GM19035 (cell line): ENCODE results near the gene TOP3B.

Experiments used
- ATAC-seq: cut with Tn5 transposase; IDR thresholded peaks from one replicate; pipeline ENCODE4 v1.9.1; 2021; ENCODE audit not compliant: unreplicated experiment

Gene TOP3B

DNA sequence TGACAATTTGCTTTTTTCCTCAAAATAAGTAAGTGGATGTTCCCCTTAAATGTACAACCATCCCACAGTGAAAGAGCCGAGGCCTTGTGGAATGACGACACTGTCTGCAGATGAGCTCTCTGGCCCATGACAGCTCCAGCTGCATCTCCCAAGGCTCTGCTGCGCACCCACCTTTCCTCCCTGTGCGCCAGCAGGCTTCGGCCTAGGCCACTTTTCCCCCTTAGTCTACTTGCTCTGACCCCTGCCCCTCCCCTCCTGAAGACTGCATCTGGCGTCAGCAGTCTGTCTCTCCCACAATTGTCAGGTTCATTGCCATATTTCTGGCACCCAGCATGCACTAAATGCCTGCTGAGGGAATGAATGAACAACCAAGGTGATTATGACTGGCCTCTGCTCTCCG, 2.0 kb downstream of the TOP3B start:
- no peak for ATAC-seq

DNA sequence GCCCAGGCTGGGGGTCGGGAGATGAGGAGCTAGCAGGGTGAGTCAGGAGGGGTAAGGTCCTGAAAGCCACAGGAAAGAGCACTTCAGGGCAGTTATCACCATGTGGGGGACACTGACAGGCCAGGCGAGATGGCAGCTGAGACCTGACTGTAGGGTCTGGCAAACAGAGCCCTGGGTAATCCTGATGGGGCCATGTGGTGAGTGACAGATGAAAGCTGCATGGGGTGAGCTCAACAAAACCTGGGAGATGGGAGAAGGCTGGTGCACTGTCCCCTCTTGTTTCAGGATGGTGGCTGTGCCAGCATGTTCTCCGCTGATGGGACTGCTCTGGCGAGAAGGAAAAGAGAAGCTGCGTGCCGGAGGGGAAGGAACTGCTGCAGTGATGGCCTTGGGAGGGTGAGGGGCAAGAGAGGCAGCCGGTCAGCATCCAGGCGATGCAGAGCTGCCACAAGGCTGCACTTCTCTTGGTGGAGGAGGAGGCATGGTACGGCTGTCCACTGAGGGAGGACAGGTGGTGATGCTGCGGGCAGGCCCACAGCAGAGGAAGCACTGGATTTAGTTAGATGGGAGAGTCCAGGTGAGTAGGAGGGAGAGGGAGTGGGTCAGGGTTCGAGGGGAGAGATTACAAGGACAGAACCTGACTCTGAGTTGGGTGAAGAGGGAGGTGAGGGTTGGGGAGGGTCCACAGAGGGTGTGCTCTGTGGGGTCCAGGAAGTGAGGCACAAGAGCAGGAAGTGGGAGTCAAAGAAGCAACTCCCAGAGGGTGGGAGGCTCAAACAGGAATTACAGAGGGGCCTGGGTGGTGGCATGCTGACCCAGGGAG, 3.8 kb downstream of the TOP3B start:
- no peak for ATAC-seq

DNA sequence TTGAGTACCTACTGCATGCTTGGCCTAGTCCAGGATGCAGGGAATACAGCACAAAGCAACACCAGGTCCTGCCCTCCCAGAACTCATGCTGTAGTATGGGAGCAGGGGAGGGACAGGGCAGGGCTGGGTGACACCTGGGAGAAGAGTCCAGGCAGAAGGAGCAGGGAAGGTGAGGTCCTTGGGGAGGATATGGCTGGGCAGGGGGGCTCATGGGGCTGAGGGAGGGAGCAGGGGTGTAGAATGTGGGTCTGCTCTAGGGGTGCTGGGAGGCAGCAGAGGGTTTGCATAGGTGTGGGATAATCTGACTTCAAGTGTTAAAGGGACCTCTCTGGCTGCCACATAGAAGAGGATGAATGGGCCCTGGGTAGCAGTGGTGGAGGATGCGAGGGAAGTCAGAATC, 4.8 kb downstream of the TOP3B start:
- no peak for ATAC-seq

DNA sequence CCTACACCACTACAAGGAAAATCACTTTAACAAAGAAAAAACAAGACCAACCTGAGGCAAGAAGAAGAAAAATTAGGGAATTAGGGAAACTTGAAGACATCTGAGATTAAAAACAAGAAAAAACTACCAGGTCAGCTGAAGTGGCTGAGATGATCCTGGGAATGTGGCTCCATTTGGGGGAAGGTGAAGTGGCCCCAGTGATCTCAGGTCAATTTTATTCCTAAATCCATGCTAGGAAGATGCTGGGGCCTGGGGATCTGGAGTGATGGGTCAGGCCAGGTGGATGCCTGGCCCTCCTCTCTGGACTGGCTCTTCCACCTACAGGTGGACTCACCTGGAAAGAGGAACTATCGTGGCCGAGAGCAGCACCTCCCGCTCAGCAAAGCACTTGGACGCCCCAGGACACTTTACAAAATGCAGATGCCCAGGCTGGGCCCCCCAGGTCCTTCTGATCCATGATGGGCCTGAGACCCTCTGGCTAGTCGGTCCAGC, 6.7 kb downstream of the TOP3B start:
- ATAC-seq = no peak

DNA sequence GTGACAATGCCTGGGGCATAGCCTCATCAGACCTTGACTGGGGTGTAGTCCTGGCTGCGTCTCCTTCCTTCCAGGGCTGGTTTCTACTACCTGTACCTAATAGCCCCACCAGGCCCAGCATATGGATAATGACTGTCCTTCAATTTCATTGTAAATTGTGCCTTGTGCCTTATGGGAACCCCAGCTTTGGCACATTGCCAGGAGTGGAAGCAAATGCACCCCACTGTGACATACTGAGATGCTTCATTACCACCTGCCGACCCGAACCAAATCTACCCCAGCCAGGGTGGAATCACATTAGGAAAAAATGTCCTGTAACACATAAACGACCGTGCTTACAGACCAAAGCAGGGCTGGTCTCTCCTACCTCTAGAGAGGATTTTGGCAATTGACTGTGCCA, 7.3 kb downstream of the TOP3B start:
- ATAC-seq = no peak

DNA sequence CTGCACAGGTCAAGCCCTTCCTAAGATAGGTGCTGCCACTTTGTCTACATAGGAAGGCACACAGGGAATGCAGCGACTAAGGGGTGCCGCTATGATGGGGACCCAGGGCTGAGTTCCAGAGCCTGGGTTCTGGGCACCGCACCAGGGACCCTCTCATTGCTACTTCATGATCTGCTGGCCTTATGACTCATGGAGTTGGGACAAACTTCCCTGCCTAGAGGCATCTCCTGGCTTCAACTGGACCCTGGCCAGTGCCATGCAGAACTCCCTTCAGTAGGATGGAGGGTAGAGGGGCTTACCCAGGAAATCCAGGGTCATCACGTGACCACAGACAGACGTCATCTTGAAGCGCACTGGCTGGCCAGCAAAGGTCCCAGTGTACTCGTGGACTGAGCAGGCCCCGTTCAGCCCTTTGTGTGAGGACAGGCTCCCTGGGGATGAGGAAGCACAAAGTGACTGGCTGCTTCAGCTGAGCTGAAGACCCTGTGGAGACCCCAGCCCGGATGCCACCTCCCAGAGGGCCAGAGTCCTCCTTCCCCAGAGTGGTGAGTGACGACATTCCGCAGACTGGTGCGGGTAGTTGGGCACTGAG, 8.4 kb downstream of the TOP3B start:
- no peak for ATAC-seq

DNA sequence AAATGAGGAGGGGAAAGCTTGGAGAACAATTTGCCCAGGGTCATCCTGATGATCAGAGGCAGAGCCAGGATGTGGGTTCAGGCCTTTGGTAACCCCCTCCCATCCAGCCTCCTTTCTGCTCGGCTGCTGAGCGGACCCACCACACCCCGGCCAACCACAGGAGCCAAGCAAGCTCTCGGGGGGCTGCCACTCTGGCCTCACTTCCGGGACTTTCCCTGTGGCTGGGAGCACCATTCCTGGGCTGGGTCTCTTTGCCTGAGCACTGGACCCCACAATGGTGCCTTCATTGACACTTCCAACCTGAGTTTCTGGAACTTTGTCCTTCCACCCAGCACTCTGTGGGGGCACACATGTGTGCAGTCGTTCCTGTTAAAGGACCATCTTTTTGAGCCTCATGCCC, 9.8 kb downstream of the TOP3B start:
- no peak for ATAC-seq

DNA sequence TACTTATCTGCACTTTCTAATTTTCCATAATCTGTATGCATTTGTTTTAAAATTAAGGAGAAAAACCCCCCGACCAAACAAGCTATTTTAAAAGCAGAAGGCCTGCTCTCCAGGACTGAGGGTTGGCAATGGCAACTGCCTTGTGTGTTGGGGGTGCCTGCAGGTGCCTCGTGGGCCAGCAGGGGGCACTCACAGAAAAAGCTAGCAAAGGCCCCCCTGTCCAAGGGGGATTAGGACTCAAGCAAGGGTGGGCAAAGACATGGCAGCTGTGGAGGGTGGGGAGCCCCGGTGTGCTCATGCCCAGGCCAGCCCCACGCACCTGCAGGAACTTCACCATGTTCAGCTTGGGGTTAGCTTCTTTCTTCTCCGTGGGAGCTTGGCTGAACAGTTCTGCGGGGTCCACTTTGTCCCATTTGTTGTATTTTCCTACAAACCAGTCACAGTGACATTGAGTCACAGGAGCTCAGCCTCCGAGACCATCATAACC, 10.3 kb downstream of the TOP3B start:
- ATAC-seq = no peak

DNA sequence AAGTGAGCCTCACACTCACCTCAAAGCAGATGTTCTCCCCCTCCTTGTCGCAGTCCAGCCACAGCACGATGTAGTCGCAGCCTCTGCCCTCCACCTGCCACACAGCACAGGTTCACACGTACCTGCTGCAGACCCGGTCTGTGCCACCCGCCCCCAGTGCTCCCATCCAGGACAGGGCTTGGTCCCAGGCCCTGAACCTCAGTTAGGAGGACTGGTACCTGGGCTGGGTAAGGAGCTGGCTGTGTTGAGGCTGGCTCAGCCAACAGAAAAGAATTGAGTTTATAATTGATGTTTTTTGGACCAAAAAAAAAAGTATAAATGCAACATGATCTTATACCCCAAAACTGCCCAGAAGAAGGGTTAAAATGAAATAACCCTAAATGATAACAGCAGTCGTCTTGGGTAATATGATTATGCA, 10.7 kb downstream of the TOP3B start:
- no peak for ATAC-seq

DNA sequence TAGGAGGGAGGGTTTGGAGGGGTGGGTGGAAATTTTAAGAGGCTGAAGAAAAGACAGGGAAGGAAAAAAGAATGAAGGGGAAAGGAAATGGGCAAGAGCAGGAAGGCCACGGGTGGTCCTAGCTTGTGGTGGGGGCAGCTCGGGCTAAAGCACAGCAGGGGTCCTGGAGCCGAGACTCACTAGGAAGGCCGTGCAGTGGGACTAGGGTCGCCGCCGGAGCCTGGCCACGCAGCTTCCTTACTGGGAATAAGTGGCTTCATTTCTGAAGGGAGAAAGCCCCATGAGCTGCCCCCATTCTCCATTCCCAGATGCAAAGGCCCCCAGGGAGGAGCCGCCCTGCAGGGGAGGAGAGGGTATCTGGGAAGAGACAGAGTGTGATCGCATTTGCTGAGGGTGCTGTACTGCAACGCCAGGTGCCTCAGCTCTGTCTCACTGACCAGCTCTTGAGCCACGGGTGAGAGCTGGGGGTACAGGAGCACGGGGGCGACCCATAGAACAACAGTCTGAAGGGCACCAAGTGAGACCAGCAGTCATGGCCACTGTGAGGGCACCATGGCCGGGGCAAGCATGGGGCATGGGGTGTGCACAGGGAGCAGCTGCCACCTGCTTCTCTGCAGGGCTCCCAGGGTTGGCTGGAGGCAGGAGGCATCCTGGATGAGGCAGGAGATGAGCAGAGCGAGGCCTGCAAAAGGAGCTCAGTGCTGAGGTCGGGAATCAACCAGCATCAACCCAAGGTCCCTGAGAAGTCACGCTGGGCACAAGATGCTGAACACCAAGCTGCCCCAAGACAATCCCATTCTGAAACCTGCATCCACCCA, 11.6 kb downstream of the TOP3B start:
- no peak for ATAC-seq

DNA sequence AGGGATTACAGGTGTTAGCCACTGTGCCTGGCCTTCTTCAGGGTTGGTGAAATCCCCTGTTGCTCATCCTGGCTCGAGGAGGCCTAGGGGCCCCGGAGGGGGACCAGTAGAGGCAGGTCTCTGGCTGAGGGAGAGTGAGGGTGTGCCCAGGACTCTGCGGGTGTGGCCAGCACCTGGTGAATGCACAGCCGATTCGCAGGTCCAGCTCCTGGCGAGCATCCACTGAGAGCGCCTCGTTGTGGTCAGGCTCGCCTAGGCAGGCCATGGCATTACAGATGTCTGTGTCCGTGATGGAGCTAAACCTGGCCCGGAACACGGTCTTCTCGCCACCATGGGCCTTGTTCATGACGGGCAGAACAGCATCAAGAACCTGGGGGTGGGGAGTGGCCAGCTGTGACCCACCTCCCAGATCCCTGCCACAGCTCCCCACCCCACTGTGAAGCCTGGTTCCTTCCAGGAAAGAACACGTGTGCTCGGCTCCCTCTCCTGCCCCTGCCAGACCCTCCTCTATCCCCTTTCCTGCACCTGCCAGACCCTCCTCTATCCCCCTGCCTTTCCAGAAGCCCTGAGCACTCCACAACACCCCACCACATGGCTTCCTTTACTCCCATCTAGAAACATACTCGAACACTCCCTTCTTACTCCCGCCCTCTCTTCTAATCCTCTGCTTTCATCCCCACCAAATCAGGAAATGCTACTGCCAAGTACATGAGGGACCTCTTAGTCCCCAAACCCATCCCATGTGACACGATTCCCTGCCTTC, 12.4 kb downstream of the TOP3B start:
- ATAC-seq = no peak

DNA sequence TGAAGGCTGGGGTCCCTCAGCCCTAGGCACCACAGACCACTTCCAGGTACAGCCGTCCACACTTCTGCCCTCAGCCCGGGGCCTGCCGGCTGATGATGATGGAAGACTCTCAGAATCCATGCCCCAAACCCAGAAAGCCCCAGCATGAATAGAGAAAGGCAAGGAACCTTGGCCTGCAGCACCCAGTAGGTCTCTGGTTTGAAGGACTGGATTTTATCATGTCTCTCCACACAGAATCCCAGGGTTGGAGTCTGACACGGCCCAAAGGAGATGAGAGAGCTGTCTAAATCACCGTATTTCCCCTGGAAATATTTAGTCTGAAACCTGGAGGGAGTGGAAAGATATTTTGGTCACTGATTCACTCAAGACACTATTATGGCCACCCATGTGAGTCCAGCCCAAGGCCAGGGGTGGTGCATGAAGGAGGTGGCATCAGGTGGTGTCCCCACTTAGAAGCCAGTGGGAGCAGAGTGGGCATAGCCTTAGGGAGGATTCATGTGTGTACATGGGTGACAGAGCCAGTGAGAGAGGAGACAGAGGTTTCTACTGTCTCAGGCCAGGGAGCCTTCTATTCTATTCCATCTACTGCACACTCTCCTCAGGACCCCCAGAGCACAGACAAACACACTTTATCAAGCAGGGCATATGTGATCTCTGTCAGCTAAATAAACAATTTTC, 14.0 kb downstream of the TOP3B start:
- no peak for ATAC-seq

DNA sequence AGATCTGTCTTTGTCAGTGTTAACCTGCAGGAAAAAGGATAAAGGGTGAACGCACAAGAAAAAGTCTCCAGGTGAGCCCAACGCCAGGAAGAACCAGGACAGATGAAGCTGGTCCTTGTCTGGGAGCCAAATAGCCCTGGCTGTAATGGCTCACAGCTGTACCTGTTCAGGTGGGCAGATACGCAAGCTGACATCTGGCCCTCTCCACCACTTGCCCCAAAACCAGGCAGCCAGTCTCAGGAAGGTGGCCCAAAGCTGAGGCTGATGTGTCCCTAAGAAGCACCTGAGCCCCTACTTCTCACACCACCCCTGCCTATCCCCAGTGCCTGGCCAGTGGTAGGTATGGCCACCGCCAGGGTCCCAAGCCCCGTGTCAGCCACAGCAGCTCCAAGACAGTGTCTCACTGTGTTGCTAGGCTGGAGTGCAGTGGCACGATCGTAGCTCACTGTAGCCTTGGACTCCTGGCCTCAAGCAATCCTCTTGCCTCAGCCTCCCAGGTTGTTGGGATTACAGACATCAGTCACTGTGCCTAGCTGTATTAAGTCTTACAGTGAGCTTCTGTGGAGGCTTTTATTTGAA, 14.8 kb downstream of the TOP3B start:
- no peak for ATAC-seq

DNA sequence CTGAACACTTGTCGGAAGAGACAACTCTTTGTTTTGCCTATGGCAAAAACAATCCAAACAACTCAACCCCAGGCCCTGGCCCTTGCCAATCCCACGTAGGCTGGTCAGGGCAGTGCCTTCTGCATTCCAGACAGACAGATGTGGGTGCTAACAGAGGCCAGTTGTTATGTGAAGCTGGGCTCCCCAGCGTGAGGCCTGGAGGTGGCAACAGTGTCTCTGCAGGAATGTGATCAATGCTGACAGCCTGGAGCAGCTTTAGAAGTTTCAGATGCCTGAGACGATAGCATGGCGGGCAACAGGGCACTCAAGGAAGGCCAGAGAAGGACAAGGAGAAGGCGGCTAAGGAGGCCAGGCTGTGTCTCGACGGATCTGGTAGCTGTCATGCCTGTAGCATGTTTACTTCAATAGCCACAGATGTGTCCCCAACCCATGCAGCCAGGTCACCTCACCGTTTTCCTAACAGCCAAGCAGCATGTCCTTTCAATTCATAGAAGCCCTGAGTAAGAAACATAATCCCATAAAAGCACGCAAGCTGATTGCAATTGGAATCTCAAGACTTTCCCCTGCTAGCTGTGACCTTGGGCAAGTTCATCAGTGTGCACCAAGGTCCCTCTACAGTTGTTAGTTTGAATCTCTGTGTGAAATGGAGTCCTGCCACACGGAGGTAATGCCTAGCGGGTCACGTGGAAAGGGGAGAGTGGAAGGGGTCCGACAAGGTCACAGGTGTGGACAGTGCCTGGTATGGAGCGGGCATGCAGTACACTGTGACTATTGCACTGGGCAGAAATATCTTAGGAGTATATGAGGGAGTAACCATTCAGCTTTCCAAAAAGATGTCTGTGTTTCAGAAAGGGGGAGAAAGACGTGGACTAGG, 15.7 kb downstream of the TOP3B start:
- no peak for ATAC-seq

DNA sequence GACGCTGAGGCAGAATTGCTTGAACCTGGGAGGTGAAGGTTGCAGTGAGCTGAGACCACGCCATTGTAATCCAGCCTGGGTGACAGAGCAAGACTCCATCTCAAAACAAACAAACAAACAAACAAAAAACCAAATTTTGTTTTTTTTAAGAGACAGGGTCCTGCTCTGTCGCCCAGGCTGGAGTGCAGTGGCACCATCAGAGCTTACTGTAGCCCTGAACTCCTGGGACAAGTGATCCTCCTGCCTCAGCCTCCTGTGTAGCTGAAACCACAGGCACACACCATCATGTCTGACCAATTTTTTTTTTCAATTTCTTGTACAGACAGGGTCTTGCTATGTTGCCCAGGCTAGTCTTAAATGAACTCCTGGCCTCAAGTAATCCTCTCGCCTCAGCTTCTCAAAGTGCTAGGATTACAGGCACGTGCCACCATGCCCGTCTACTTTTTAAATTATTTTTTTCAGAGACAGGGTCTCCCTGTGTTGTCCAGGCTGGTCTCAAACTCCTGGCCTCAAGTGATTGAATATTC, 16.8 kb downstream of the TOP3B start:
- ATAC-seq = no peak

DNA sequence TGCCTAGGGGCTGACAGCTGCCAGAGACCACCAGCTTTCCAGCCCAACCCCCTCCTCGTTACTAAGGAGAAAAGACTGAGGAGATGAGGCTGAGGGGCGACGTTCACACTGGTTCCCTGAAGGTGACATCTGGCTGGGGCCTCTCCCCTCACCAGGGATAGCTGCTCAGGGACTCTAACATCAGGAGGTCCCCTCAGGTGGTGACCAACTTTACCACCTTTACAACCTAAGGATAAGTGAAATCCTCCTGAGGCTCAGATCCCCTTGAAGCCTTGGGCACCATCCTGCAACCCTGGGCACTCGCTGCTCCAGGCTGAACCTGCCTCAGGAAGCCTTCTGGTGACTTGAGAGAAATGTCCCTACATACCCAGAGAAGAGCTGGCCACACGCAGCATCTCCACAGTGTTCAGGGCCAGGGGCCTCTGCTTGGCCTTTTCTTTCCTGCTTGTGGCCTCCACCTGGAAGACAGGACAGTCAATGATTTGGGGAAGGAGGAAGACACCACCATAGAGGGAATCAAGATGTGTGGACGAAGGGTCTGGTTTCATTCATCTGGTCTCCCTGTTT, 17.6 kb downstream of the TOP3B start:
- no peak for ATAC-seq

DNA sequence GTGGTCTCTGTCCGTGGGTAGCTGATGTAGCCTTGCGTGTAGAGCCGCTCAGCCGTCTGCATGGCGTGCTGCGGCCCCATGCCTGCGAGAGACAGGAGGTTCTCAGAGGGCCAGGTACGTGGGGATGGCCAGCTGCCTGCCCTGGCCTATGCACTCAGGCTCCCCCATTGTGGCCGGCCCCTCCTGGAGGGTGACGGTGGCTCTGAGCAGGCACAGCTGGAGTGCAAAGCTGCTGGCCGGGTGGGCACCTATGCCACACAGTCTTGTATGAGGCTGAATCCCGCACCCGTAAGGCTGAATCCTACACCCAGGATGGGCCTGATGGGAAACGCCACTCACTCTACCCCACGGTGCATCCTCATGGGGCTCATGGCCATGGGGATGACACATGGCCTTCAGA, 18.4 kb downstream of the TOP3B start:
- ATAC-seq = no peak

DNA sequence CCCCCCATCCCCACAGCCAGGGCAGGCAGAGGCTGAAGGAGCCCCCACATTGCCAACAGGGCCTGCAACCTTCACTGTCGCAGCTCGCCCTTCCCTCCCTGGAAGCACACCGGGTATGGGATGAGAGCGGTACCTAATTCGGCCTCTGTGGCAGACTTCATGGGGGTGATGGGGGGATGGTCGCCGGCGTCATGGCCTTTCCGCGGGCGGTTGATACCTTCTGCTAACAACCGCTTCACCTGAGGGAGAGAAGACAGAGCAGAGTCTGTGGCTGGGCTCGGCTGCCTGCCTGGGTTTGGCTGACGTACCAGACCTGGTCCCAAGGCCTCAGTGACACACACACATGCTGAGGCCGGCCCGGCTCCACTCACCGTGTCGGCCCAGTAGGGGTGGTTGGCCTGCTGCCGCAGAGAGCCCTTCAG, 18.8 kb downstream of the TOP3B start:
- ATAC-seq = no peak
